Activated CD4-positive, alpha-beta T cell treated with anti-CD3 and anti-CD28 coated beads, Interleukin-2, amount 50 U/mL, for 1 hour (primary cell): Measurements from ENCODE around the gene KAT2A.
A peak's percentile ranks its signal among the peaks of the same experiment; 100 is the strongest.
"Not testable (repeated sequence)": the region's sequence is repeated elsewhere in the genome, so short reads cannot be mapped to it uniquely, and the experiment has no call there.

Source experiments
- DNase-seq: peaks from one replicate; pipeline ENCODE4 v3.0.0-alpha.2; 2020

Gene KAT2A

GRCh38 chr17:42120770-42121769 is at the start of gene KAT2A:
Gene KAT2A (minus strand): TSS chr17:42121367. CDS start chr17:42121304, 63 bp downstream.
- peak; percentile 73 for DNase-seq

GRCh38 chr17:42169351-42169750 is 48.2 kb upstream of the KAT2A start:
- DNase-seq = no peak

- DNase-seq = no peak
Measured at GRCh38 chr17:42167807-42168206, 46.6 kb upstream of the KAT2A start.

DNA sequence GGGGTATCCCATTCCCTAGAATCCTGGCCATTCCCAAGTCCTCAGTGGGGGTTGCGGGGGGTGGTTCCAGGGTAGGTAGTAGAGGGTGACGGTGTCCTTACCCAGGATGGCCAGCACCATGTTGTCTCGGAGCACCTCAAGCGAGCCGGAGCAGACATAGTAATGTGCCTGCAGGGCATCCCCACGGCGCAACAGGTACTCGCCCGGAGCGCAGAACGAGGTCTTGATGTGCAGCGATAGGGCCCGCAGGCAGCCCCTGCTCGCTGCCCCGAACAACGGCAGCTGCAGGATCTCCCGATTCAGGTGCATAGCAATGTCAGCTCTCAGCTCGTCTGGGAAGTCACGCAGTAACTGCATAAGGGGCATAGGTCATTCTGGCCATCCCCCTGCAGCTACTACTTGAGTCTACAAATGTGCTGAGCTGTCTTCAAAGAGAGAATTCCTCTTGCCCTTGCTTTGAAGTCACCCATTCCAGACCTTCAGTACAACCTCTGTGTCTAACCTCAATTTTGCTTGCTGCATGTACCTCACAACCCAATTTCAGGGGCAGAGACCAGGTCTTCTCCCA is 45.1 kb upstream of the KAT2A start:
- no peak for DNase-seq

GRCh38 chr17:42165751-42166150 is 44.6 kb upstream of the KAT2A start:
- DNase-seq = no peak

GRCh38 chr17:42163696-42164407 is 42.7 kb upstream of the KAT2A start:
- no peak for DNase-seq

DNA sequence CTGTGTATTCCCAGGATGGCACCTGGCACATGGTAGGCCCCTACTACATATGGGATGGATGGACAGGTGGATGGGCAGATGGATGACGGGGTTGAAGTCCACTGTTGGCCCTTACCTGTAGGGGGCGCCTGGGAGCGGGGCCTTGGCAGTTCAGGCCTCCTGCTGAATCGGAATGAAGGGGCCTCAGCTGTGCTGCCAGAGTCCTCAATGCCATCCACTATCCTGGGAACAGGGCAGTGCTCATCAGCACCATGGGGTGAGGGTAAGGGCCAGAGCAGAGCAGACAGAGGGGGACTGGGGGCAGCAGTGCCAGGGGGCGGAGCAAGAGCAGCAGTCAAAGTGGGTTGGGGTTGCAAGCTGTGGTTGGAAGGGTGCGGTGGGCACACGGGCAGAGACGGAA is 41.9 kb upstream of the KAT2A start:
- DNase-seq = no peak

- no peak for DNase-seq
Measured at GRCh38 chr17:42160531-42160910, 39.4 kb upstream of the KAT2A start.

DNA sequence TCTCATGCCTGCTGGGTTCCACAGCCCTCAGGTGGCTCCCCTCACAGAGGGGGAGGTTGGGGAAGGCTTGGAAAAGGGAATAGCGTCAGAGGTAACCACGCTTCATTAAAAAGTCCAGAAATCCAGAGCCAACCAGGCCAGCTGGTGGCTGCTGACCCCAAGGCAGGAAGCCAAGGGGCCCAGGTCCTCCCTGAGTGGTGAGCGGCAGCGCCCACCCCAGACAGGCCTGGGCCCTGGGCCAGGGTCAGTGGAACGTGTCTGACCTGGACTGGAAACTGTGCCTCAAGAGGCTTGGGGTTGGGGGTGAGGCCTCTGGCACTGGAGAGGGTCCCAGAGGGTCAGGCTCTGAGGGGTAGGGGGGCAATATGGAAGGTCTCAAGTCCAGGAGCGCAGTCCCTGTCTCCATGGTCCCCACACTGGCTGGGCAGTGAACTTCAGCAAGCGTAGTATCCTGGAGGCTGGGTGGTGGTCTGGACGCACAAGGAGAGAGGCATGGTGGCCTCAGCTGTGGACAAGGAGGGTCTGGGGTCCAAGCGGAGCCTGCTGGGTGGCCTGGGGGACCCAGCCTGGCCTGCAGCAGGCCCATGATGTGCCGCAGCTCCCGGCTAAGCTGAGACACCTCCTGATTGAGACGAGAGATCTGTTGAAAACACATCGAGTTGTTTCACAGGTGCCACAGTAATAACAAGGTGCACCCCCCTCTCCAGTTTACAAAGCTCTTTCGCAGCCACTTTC is 38.8 kb upstream of the KAT2A start:
- DNase-seq = no peak

GRCh38 chr17:42155614-42156045 is 34.5 kb upstream of the KAT2A start:
- no peak for DNase-seq

DNA sequence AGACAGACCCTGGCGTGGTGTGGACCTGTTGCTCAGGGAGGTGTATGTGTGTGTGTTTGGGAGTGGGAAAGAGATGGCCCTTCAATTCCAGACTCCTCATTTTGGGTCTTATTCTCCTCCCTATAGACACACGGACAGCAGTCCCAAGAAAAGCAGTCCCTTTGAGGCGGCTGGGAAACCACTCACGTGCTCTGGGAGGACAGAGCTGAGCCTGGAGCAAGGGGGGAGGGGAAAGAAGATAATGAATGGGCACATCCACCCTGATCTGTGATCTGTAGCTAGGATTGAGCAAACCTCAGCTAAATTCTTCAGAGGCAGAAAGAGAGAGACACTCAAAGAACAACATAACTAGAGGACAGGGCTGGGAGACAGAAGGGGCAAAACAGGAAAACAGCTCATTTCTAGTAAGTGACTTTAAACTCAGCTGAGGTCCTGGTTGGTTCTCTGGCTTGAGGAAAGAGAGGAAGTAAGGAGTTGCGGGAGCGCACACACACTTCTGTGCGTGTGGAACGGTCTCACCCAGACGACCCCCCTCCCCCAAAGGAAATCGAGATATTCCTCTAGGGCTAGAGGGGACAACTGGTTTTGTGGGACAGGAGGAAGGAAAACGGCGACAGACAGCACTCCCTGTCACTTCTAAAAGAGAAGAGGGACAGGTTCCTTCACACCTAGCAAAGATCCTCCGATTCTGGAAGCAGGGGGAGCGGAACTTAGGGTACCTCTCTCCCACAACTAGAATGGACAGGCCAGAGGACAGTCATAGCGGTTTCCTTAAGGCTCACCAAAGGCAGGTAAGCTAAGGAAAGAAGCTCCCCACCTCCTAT is 33.0 kb upstream of the KAT2A start:
- no peak for DNase-seq

DNA sequence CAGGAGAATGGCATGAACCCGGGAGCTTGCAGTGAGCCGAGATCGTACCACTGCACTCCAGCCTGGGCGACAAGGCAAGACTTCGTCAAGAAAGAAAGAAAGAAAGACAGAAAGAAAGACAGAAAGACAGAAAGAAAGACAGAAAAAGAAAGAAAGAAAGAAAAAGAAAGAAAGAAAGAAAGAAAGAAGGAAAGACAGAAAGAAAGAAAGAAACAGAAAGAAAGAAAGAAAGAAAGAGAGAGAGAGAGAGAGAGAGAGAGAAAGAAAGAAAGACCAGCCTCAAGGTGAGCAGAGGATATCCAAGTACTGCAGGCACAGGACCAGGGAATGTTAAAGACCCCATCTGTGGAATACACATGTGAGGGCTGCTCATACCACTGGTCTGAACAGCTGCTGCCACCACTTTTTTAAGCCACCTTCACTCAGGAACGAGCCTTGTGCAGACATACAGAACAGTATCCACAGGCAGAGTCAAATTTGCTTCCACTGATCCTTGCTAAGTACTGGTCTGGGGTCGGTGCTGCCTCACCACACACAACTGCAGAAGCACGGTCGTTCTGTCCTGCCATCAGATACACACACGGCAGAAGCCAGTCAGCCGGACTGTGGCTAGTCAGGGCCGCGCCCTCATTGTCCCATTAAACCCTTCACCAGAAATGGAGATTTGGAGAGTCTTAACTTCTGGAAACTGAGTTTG is 25.9 kb upstream of the KAT2A start:
- DNase-seq = no peak

GRCh38 chr17:42143138-42143537 is 22.0 kb upstream of the KAT2A start:
- DNase-seq = not testable (repeated sequence)

- no peak for DNase-seq
Measured at GRCh38 chr17:42142371-42142896, 21.3 kb upstream of the KAT2A start.

DNA sequence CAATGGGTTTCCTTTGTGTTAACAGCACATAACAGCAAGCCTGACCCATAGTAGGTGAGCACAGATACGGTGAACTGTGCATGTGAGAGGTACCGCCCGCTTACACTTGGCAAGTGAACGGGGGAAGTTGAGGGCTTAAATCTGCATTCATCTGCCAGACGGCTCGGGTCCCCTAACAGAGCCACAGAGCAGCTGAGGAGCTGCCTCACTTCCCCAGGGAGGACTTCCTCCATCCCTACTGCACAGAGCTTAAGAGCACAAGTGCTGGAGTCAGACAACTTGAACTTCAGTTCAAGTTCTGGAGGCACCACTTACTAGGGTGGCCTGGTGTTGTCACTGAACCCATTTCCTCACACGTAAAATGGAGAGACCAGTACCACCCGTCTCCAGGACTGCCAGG is 20.2 kb upstream of the KAT2A start:
- no peak for DNase-seq

- not testable (repeated sequence) for DNase-seq
Measured at GRCh38 chr17:42140690-42141089, 19.5 kb upstream of the KAT2A start.

DNA sequence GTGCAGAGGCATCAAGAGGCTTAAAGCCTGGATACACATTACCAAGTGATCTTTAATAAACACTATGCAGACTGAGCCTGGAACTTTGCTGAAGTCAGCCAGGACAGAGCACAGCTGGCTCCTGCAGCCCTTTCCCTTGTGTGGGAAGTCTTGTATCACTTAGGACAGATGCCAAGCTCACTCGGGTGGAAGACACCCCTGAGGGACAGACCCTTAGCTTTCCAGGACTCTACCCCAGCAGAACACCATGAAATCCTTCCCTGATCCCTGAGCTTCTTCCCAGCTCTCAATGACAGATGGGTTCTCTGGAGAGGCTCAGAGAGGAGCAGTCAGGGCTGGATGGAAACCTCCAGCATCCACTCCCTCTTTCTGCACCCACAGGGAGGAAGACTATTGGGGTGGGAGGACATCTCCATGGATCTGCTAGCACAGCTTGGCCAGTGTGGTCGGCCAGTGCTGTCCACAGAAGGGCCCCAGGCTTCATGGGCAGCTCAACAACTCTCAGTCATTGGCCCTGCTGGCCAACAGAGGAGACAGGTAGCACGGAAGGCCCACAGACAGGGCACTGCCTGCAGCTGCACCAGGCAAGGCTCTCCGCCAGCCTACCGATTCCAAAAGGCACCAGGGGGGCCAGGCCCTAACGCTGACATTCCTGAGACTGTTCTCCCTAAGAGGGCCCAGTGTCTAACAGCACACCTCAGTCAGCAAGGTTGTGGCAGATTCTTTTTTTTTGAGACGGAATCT is 17.8 kb upstream of the KAT2A start:
- DNase-seq = no peak

DNA sequence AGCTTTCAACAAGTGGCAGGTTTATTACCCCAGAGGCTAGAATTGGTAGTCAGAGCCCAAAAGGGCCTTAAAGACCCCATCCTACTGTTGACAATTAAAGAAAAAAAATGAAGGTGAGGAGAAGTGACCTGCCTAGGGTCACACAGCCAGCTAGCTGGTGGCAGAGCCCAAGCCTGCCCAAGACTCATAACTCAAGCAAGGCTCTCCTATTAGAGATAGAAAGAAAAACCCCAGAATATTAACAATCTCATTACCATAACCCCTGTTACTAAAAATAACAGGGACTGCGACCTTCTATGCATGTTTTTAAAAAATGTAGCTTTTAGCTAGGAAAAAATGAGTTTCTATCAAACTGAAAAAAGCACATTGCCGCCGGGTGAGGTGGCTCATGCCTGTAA is 15.5 kb upstream of the KAT2A start:
- DNase-seq = no peak

- no peak for DNase-seq
Measured at GRCh38 chr17:42135664-42136653, 14.8 kb upstream of the KAT2A start.
